H1 (cell line): ENCODE measurements around the gene NAXD.

Source experiments
- BRCA1 ChIP-seq: IDR thresholded peaks from 2 replicates; pipeline ENCODE4 v1.6.1; 2012; ENCODE audit warnings: low read depth, low read length, improper control_type of control experiment
- CREB1 ChIP-seq: IDR thresholded peaks from 2 replicates; pipeline ENCODE4 v1.6.1; 2012; ENCODE audit warnings: inconsistent platforms
- CTCF ChIP-seq, 3 experiments: IDR thresholded peaks; 1 replicate in 2 of 3; 2 replicates in 1 of 3; pipeline versions ENCODE4 v1.5.1 to v1.6.1; 2011; ENCODE audit warnings: low read length in 3 of 3, mild to moderate bottlenecking in 3 of 3, inconsistent platforms in 2 of 3, low read depth in 1 of 3, moderate library complexity in 1 of 3; ENCODE audit not compliant: insufficient read depth in 1 of 3; ENCODE audit errors: control extremely low read depth in 1 of 3
- TEAD4 ChIP-seq: IDR thresholded peaks from 2 replicates; pipeline ENCODE4 v1.6.1; 2012; ENCODE audit warnings: low read depth, low read length, inconsistent platforms, mixed read lengths

- TF ChIP-seq CREB1 (no peak), CTCF (IDR thresholded peaks at IDR 0.05; ENCODE audit: control extremely low read depth in 1 of 3, insufficient read depth in 1 of 3, low read depth in 1 of 3, low read length in 3 of 3) (no peak), BRCA1 (no peak), TEAD4 (no peak)
Measured at GRCh38 chr13:110649551-110649950, 34.2 kb downstream of the NAXD start.
